Thyroid gland (tissue), 4 donors: ENCODE results near the gene PTGFRN.

Source experiments
- CTCF ChIP-seq, 6 experiments: fragments of 200-600 bp in 3 of 6; fragments of 450-650 bp in 3 of 6; sonication (generic) in 3 of 6; IDR thresholded peaks; one replicate each; pipeline ENCODE4 v1.5.1; 2016 to 2019; ENCODE audit warnings: antibody characterized with exemption in 6 of 6, mild to moderate bottlenecking in 2 of 6, inconsistent platforms in 1 of 6, moderate library complexity in 1 of 6
- POLR2A ChIP-seq, 2 donors: fragments of 450-650 bp; IDR thresholded peaks; one replicate each; pipeline ENCODE4 v1.6.1; 2017; ENCODE audit warnings: antibody characterized with exemption in 2 of 2, mild to moderate bottlenecking in 2 of 2, moderate library complexity in 1 of 2

- no peak for TF ChIP-seq CTCF (IDR thresholded peaks at IDR 0.05)
- TF ChIP-seq POLR2A (IDR thresholded peaks at IDR 0.05): no peak
These were observed 1.5 kb downstream of the PTGFRN start for GRCh38 chr1:116911188-116911553.
